HG03575 (cell line): Measurements from ENCODE around the gene TSPAN7.

Source experiments
- ATAC-seq: cut with Tn5 transposase; IDR thresholded peaks from one replicate; pipeline ENCODE4 v1.9.1; 2021; ENCODE audit not compliant: unreplicated experiment, insufficient number of reproducible peaks, low FRiP score; ENCODE audit errors: extremely low read depth

TSPAN7 gene

GRCh38 chrX:38577738-38578137, 16.4 kb downstream of the TSPAN7 start:
- ATAC-seq: no peak

DNA sequence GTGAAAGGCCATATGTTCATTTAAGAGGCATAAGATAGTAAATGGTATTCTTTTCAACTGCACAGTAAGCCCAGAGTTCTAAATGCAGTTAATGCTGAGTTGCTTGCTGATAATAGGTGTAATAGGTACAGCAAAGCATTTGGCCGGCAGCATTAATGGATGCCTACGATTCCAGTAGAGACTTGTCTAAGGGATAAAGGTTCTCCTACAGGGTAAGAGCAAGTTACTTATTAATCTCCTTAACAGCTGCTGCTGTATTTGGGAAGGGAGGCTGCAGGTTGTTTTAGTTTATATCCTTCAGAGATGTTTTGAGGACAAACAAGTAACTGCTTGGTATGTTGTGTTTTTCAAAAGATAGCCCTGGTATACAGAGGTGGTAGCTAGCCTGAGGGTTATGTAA, 16.8 kb downstream of the TSPAN7 start:
- no peak for ATAC-seq

- no peak for ATAC-seq
Observed at GRCh38 chrX:38583181-38583580, 21.8 kb downstream of the TSPAN7 start.

DNA sequence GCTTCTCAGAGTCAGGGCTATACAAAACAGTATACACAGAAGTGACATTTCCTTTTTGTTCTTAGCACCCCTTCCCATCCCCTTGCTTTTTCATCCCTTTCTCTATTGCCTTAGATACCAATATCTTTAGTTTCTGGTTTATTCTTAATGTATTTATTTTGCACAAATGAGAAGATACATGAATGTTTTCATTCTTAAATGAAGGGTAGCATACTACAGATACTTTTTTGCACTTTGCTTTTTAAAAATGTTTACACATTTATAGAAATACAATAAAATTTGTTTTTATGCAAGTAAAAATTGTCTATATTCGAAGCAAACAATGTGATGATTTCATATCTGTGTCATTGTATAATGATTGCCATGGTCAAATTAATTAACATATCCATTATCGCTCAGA, 33.1 kb downstream of the TSPAN7 start:
- ATAC-seq: no peak

DNA sequence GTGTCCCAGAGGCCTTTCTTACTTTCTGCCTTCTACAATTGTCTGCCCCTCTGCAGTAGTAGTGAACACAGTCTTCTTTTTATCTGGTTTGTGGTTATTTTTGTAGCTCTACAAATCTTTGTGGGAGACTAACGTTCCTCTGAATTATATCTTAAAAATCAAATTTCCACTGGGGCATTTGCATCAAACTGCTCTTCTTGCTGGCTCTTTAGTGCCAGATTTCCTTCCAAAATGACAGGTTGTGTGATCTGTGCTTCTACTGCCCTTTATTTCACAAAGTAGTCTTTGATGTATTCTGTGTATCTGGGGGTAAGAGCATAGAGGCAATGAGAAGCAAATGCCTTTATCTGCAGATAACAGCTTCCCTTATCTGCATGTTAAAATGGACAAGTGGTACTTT, 34.5 kb downstream of the TSPAN7 start:
- ATAC-seq: no peak

DNA sequence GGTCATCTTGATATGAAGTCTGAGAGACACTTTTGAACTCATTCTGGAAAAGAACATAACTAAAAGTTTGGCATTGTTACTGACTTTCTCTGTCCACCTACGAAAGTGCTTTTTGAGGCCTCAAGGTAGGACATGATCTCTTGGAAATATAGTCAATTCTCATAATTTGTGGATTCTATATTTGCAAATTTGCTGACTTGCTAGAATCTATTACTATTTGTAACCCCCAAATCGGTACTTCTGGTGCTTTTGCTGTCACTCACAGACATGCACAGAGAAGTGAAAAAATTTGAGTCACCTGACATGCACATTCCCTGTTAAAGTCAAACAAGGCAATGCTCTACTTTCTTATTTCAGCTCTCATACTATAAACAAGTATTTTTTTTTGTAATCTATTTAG, 35.6 kb downstream of the TSPAN7 start:
- no peak for ATAC-seq

DNA sequence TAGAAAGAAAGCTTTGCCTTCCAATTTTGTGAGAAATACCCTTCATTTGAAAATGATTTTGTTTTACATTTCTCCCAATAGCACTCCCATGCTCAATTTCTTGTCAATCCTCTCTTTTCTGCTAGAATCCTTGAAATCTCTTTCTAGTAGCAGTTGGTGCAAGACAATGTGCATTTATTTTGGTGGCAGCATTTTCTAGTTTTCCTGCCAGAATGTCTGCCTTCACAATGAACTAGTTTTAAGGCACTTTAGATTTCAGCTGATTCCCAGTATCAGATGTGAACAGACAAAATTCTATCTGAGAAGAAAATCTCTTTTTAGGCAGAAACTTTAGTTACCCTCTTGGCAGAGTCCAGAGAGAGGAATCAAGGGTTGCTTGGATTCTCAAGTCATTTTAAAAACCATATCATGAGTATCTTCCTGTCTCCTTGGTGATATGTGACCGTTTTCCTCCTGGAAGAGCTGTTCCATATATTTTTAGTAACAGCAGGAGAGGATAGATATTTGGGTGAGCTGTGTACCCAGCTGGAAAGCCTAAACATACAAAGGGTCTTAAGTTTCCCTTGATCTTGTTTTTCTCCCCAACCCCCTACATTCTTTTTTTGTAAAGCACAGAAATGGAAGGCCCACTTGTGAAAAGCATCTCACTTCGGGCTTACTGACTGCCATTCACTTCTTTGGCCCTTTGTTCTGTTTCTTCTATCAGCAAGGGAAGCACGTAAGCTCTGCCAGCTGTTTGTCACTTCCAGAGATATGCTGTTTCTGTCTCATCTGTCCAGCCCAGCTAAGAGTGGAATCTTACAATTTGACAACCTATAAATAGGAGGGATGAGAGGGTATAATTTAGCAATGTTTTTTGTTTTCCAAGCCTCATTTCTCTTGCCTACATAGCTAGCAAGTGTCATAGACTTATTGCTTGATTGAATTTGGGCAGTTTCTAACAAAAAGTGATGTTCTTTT, 38.7 kb downstream of the TSPAN7 start:
- no peak for ATAC-seq

- ATAC-seq: no peak
Observed at GRCh38 chrX:38601866-38602265, 40.5 kb downstream of the TSPAN7 start.

DNA sequence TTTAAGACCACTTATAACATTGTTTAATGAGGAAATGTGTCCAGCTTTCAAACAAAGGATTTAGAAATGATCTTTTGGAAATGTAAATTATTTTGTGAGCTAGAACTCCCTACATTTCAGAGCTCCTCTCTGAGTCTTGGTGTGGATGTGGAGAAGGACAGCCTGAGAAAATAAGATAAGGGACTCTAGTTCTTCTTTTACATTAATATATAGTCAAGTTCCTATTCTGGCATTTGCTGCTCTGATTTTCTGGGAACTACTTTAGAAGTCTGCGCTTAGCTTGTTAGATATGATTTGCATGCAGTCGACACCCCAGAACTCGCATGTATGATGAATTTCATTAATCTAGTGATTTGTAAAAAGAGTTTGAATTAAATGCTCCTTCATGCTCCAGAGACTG, 45.5 kb downstream of the TSPAN7 start:
- no peak for ATAC-seq

- no peak for ATAC-seq
Observed at GRCh38 chrX:38607976-38608375, 46.6 kb downstream of the TSPAN7 start.

DNA sequence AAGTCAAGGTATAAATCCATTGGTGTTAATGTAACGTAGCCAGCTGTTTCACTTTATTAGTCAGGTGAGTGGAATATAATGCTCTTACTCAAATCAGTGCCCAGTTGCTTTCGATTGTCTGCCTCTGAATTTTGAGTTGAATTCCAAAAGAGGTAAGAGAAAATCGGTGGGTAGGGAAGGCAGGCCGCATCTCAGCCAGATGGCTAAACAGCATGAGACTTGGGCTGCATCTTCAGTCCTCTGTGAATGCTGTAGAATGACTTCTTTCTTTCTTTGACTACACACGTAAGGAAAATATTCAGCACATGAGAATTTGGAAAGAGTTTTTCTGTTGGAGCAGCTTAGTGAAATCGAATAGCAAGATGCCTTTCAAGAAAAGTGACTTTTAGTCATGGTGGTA, 49.5 kb downstream of the TSPAN7 start:
- no peak for ATAC-seq

DNA sequence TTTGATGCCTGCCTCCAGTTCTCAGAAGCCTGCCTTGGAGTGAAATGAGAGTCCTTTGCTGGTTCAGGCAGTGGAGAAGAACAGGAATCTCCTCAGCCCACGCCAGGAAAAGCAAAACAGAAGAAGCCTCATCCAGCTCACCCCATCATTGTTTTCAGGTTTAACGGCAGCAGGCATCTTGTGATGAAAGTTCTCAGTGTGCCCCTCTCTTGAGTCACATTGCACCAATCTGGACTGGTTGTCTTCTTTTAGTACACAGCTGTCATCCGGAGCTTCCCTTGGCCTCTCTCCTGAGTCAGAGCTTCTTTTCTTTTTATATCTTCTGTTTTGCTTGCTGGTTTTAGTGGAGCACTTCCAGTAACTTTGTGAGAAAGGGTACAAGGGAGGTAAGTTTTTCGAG, 50.9 kb downstream of the TSPAN7 start:
- ATAC-seq: no peak

GRCh38 chrX:38614485-38614884, 53.1 kb downstream of the TSPAN7 start:
- ATAC-seq: no peak

DNA sequence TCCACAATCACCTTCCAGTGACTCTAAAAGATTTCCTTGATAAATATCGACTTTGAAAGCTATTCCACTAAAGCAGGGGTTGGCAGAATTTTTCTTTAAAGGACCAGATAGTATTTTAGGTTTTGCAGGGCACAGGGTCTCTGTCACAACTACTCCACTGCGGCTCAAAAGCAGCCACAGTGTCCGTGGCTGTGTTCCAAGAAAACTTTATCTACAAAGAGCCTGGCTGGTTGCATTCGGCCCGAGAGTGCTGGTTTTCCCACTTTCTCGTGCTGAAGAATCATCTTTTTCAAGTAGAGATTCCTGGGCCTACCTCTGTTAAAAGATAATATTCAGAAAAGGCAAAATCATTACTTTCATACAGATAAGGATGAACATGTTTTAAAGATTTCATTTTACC, 55.6 kb downstream of the TSPAN7 start:
- no peak for ATAC-seq

GRCh38 chrX:38618180-38618579, 56.8 kb downstream of the TSPAN7 start:
- no peak for ATAC-seq

DNA sequence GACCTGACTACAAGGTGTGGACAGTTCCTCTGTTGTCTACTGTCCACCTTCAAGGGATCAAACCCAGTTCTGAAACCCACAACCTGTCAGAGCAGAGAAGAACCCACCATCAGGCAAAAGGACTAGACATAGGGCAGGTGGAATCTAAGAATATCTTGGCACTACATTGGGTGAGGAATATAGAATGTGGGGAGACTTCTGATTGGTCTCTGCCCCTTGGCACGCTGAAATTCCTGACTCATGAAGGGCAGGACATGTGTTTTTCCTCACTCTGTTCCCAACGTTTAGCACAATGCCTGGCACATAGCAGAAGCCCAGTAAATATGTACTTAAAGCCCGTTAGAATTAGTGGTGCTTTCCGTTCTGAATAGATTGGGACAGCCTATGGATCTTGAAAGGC, 59.3 kb downstream of the TSPAN7 start:
- no peak for ATAC-seq

GRCh38 chrX:38626296-38626695, 65.0 kb downstream of the TSPAN7 start:
- no peak for ATAC-seq

- no peak for ATAC-seq
Observed at GRCh38 chrX:38627683-38628082, 66.3 kb downstream of the TSPAN7 start.

- no peak for ATAC-seq
Observed at GRCh38 chrX:38628587-38628986, 67.2 kb downstream of the TSPAN7 start.

- ATAC-seq: no peak
Observed at GRCh38 chrX:38632516-38632915, 71.2 kb downstream of the TSPAN7 start.

DNA sequence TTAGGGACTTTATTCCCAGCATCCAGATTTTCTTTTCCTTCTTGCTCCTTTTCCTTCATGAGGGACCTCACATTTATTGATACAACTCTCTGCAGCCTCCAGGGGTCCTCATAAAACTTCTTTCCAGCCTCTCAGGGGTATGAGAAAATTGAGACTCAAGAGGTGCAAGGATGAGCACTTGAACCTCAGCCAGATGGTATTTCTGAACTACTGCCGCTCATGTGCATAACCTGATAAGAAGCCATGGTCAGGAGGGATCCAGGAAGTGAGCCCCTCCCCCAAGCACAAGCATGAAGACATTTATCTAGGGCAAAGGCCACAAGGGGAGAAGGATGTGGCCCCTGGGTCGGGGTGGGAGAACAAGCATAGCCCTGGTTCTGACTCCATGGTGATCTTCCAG, 73.3 kb downstream of the TSPAN7 start:
- no peak for ATAC-seq
